Endodermal cell (in vitro differentiated cells): ENCODE results near the gene RAB3IP. TPM values are rescaled to one million over a fixed set of nuclear protein-coding genes. Genes with fewer than 3 reads are reported as not detected.

ENCODE experiments used
- DNase-seq: peaks from one replicate; pipeline ENCODE4 v3.0.0-alpha.2; 2017
- H3K27ac ChIP-seq: 2 replicates; pipeline ENCODE4 v1.5.1; 2013; ENCODE audit warnings: mild to moderate bottlenecking, low read depth, low read length, moderate library complexity
- H3K27me3 ChIP-seq: 2 replicates; pipeline ENCODE4 v1.6.1; 2013; ENCODE audit warnings: mild to moderate bottlenecking, low read length, moderate library complexity; ENCODE audit not compliant: insufficient read depth, control insufficient read depth, poor library complexity, severe bottlenecking
- H3K36me3 ChIP-seq: 2 replicates; pipeline ENCODE4 v1.7.0; 2013; ENCODE audit warnings: mild to moderate bottlenecking, low read length, moderate library complexity; ENCODE audit not compliant: control insufficient read depth, insufficient read depth
- H3K4me1 ChIP-seq: one replicate; pipeline ENCODE4 v1.7.0; 2013; ENCODE audit warnings: low read length; ENCODE audit not compliant: control insufficient read depth, insufficient read depth
- H3K4me3 ChIP-seq: 2 replicates; pipeline ENCODE4 v1.5.1; 2013; ENCODE audit warnings: mild to moderate bottlenecking, low read length, moderate library complexity
- H3K9ac ChIP-seq: 2 replicates; pipeline ENCODE4 v1.6.1; 2013; ENCODE audit warnings: mild to moderate bottlenecking, low read length, moderate library complexity; ENCODE audit not compliant: poor library complexity, severe bottlenecking; ENCODE audit errors: extremely low read depth
- H3K9me3 ChIP-seq: 2 replicates; pipeline ENCODE4 v1.6.1; 2013; ENCODE audit warnings: mild to moderate bottlenecking, low read length, moderate library complexity; ENCODE audit not compliant: control insufficient read depth
- H3K27ac Mint-ChIP-seq: 2 replicates; pipeline ENCODE4 v1.8.0; 2020; ENCODE audit warnings: mixed read lengths
- H3K27me3 Mint-ChIP-seq: 2 replicates; pipeline ENCODE4 v1.8.0; 2021; ENCODE audit warnings: mild to moderate bottlenecking, mixed read lengths; ENCODE audit not compliant: insufficient read depth
- H3K36me3 Mint-ChIP-seq: 2 replicates; pipeline ENCODE4 v1.8.0; 2020; ENCODE audit warnings: low read depth, mixed read lengths
- H3K4me1 Mint-ChIP-seq: 2 replicates; pipeline ENCODE4 v1.8.0; 2020; ENCODE audit warnings: mixed read lengths
- H3K4me3 Mint-ChIP-seq: 2 replicates; pipeline ENCODE4 v1.8.0; 2020; ENCODE audit warnings: mild to moderate bottlenecking, moderate library complexity, mixed read lengths
- H3K9me3 Mint-ChIP-seq: 2 replicates; pipeline ENCODE4 v1.8.0; 2020; ENCODE audit warnings: mild to moderate bottlenecking, mixed read lengths
- WGBS, 2 experiments: methylation state at CpG; one replicate each; pipeline versions ENCODE4 v1.1.5 to v1.1.7; 2013; ENCODE audit warnings: missing lambda C conversion rate in 2 of 2, mixed read lengths in 1 of 2; ENCODE audit not compliant: insufficient coverage in 1 of 2, insufficient read length in 1 of 2; 5-methylcytosine and 5-hydroxymethylcytosine counted together
- total RNA-seq, 2 donors: library from RNA; stranded (reverse); fragmentation: NEBNext Ultra II Directional in 1 of 2; extraction: Animal tissue kit (Norgen Biotek cat#: 25700) in 1 of 2; gene quantifications; 2 replicates in 1 of 2; 3 replicates in 1 of 2; pipeline ENCODE4 v1.2.1, GENCODE V29; 2021
- TF ChIP-seq, protein P1 (sequence below): fragments of 200-600 bp; sonication (generic); conservative IDR thresholded peaks from 2 replicates; pipeline ENCODE4 v1.5.0; 2021; ENCODE audit warnings: antibody characterized with exemption, mild to moderate bottlenecking

RAB3IP gene
- total RNA-seq, 2 donors from 2014 or later = 48.3 to 52.8 TPM

DNA sequence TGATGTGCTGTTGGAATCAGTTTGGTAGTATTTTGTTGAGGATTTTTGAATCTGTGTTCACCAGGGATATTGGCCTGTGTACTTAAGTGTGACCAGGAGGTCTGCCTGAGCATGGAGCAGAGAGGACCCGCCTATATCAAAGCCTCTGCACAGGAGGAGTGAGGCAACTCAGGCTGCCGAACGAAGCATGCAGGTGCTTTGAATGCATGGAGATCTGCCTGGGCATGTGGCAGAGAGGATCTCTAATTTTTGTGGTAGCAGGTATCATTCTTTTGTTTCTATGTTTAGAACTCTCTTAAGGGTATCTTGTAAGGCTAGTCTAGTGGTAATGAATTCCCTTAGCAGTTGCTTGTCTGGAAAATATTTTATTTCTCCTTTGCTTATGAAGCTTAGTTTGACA is 26.9 kb downstream of the RAB3IP start:
- 93 to 95% methylated on average over 3 of the region's 3 CpGs for WGBS, 2 experiments
- no peak overlapping the region for H3K4me3 Mint-ChIP-seq
- DNase-seq = no peak
- Histone ChIP-seq H3K9ac (no peak overlapping the region), H3K36me3 (peaks cover 33% of the 10 kb centered on the region), H3K4me1 (no peaks in the 10 kb centered on the region), H3K27ac (no peak overlapping the region), H3K27me3 (no peaks in the 10 kb centered on the region), H3K4me3 (no peak overlapping the region), H3K9me3 (peaks cover 84% of the 10 kb centered on the region)
- no peaks in the 10 kb centered on the region for H3K4me1 Mint-ChIP-seq
- TF ChIP-seq, protein P1, sequence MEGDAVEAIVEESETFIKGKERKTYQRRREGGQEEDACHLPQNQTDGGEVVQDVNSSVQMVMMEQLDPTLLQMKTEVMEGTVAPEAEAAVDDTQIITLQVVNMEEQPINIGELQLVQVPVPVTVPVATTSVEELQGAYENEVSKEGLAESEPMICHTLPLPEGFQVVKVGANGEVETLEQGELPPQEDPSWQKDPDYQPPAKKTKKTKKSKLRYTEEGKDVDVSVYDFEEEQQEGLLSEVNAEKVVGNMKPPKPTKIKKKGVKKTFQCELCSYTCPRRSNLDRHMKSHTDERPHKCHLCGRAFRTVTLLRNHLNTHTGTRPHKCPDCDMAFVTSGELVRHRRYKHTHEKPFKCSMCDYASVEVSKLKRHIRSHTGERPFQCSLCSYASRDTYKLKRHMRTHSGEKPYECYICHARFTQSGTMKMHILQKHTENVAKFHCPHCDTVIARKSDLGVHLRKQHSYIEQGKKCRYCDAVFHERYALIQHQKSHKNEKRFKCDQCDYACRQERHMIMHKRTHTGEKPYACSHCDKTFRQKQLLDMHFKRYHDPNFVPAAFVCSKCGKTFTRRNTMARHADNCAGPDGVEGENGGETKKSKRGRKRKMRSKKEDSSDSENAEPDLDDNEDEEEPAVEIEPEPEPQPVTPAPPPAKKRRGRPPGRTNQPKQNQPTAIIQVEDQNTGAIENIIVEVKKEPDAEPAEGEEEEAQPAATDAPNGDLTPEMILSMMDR = no peak
- peaks cover 89% of the 10 kb centered on the region for H3K36me3 Mint-ChIP-seq
- H3K27ac Mint-ChIP-seq = no peak overlapping the region
- H3K27me3 Mint-ChIP-seq = no peaks in the 10 kb centered on the region
- peaks cover 88% of the 10 kb centered on the region for H3K9me3 Mint-ChIP-seq

DNA sequence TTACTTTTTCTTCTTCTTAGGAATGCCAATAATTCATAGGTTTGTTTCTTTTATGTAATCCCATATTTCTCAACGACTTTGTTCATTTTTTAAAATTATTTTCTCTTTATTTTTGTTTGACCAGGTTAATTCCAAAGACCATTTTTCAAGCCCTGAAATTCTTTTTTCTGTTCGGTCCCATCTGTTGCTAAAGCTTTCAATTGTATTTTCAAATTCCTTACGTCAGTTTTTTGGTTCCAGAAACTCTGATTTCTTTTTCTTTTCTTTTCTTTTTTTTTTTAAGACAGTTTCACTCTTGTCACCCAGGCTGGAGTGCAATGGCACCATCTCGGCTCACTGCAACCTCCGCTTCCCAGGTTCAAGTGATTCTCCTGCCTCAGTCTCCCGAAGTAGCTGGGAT is 27.6 kb downstream of the RAB3IP start:
- 92 to 94% methylated on average over 3 to 6 of the region's 6 CpGs for WGBS, 2 experiments
- peaks cover 87% of the 10 kb centered on the region for H3K9me3 Mint-ChIP-seq
- Histone ChIP-seq H3K9ac (no peak overlapping the region), H3K36me3 (peaks cover 39% of the 10 kb centered on the region), H3K9me3 (peaks cover 84% of the 10 kb centered on the region), H3K27me3 (no peaks in the 10 kb centered on the region), H3K27ac (no peak overlapping the region), H3K4me3 (no peak overlapping the region), H3K4me1 (no peaks in the 10 kb centered on the region)
- no peak overlapping the region for H3K27ac Mint-ChIP-seq
- no peak for DNase-seq
- H3K27me3 Mint-ChIP-seq = no peaks in the 10 kb centered on the region
- no peak overlapping the region for H3K4me3 Mint-ChIP-seq
- no peaks in the 10 kb centered on the region for H3K4me1 Mint-ChIP-seq
- TF ChIP-seq, protein P1 = no peak
- peaks cover 89% of the 10 kb centered on the region for H3K36me3 Mint-ChIP-seq

DNA sequence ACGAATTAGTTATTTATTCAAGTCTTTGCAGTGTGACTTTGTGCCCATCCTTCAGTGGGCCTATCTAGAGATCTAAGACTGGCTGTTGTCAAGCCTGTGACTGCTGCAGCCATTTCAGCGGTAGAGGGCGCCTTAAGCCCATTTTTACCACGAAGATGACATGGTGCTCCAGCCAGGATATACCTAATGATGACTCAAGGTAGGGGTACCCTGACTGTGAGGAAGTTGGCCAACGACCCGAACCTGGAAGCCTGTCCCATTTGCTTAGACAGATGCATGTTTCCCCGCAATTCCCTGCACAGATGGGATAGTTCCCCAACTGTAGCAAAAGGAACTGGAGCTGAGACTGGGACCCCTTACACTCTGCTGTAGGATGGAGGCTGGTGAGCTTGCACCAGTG is 41.3 kb downstream of the RAB3IP start:
- no peak overlapping the region for H3K27ac ChIP-seq
- Mint-ChIP-seq H3K27ac (no peak overlapping the region), H3K27me3 (no peaks in the 10 kb centered on the region), H3K9me3 (peaks cover 15% of the 10 kb centered on the region), H3K4me3 (peak overlapping the region; percentile 63), H3K4me1 (no peaks in the 10 kb centered on the region), H3K36me3 (peaks cover 31% of the 10 kb centered on the region)
- no peaks in the 10 kb centered on the region for H3K9me3 ChIP-seq
- TF ChIP-seq, protein P1 = peak; percentile 83
- H3K4me3 ChIP-seq = no peak overlapping the region
- no peaks in the 10 kb centered on the region for H3K27me3 ChIP-seq
- no peaks in the 10 kb centered on the region for H3K36me3 ChIP-seq
- DNase-seq = peak; percentile 94
- 52 to 60% methylated on average over 6 to 7 of the region's 7 CpGs for WGBS, 2 experiments
- no peak overlapping the region for H3K9ac ChIP-seq
- H3K4me1 ChIP-seq = no peaks in the 10 kb centered on the region
